Hepatocyte (in vitro differentiated cells): ENCODE results near the gene MVB12B. TPM values are rescaled to one million over a fixed set of nuclear protein-coding genes. Genes with fewer than 3 reads are reported as not detected.

Experiments used
- DNase-seq: peaks from one replicate; pipeline ENCODE4 v3.0.0-alpha.2; 2016; ENCODE audit warnings: low spot score
- H2AFZ ChIP-seq: fragments of 200-600 bp; sonication (generic); 2 replicates; pipeline ENCODE4 v1.6.0; 2016; ENCODE audit warnings: antibody characterized with exemption, mild to moderate bottlenecking
- H3K27ac ChIP-seq: fragments of 200-600 bp; sonication (generic); 2 replicates; pipeline ENCODE4 v1.5.1; 2016; ENCODE audit warnings: mild to moderate bottlenecking
- H3K27me3 ChIP-seq: fragments of 200-600 bp; sonication (generic); 2 replicates; pipeline ENCODE4 v1.6.1; 2016
- H3K36me3 ChIP-seq: fragments of 200-600 bp; sonication (generic); replicated peaks from 2 replicates; pipeline ENCODE4 v1.5.1; 2016; ENCODE audit warnings: low read depth; ENCODE audit not compliant: insufficient read depth
- H3K4me1 ChIP-seq: fragments of 200-600 bp; sonication (generic); 2 replicates; pipeline ENCODE4 v1.5.1; 2016; ENCODE audit warnings: mild to moderate bottlenecking, moderate library complexity; ENCODE audit not compliant: insufficient read depth
- H3K4me2 ChIP-seq: fragments of 200-600 bp; sonication (generic); 2 replicates; pipeline ENCODE4 v1.6.0; 2016
- H3K4me3 ChIP-seq: fragments of 200-600 bp; sonication (generic); 2 replicates; pipeline ENCODE4 v1.5.1; 2016; ENCODE audit warnings: mild to moderate bottlenecking
- H3K79me2 ChIP-seq: fragments of 200-600 bp; sonication (generic); 2 replicates; pipeline ENCODE4 v1.6.0; 2017; ENCODE audit warnings: mild to moderate bottlenecking
- H3K9me2 ChIP-seq: fragments of 200-600 bp; sonication (generic); replicated peaks from 2 replicates; pipeline ENCODE4 v1.6.0; 2017; ENCODE audit warnings: mild to moderate bottlenecking; ENCODE audit not compliant: insufficient read depth
- H3K9me3 ChIP-seq: fragments of 200-600 bp; sonication (generic); 2 replicates; pipeline ENCODE4 v1.5.1; 2016; ENCODE audit warnings: low read depth, mild to moderate bottlenecking
- H4K20me1 ChIP-seq: fragments of 200-600 bp; sonication (generic); 2 replicates; pipeline ENCODE4 v1.6.0; 2016; ENCODE audit warnings: mild to moderate bottlenecking; ENCODE audit not compliant: insufficient read depth, poor library complexity, severe bottlenecking
- EZH2 ChIP-seq: fragments of 200-600 bp; sonication (generic); IDR thresholded peaks from 2 replicates; pipeline ENCODE4 v1.6.1; 2016; ENCODE audit warnings: antibody characterized with exemption, mild to moderate bottlenecking, borderline replicate concordance
- EZH2phosphoT487 ChIP-seq: fragments of 200-600 bp; sonication (generic); IDR thresholded peaks from one replicate; pipeline ENCODE4 v1.6.1; 2018; ENCODE audit warnings: antibody characterized with exemption, mild to moderate bottlenecking, low read depth, moderate library complexity; ENCODE audit not compliant: unreplicated experiment, severe bottlenecking
- WGBS: methylation state at CpG from one replicate; pipeline ENCODE4 v1.1.6; 2016; ENCODE audit warnings: low lambda C conversion rate; ENCODE audit errors: missing lambda C conversion rate; 5-methylcytosine and 5-hydroxymethylcytosine counted together
- polyA plus RNA-seq: library from polyadenylated mRNA; unstranded; fragments of >200 nt; fragmentation: Nextera tagmentation; extraction: Ambion mirVana; gene quantifications from 2 replicates; pipeline ENCODE4 v1.2.1, GENCODE V29; 2016
- total RNA-seq: library from RNA; depleted of rRNA; stranded (reverse); fragments of >200 nt; gene quantifications from 2 replicates; pipeline ENCODE4 v1.2.3, GENCODE V29; 2014
- TF ChIP-seq, protein P1 (sequence below): fragments of 200-600 bp; sonication (generic); IDR thresholded peaks from 2 replicates; pipeline ENCODE4 v1.5.1; 2016; ENCODE audit warnings: antibody characterized with exemption, mild to moderate bottlenecking; ENCODE audit not compliant: poor library complexity

The MVB12B gene
- total and polyA plus RNA-seq, 2 experiments from 2014 or later: 11.8 to 12.1 TPM

DNA sequence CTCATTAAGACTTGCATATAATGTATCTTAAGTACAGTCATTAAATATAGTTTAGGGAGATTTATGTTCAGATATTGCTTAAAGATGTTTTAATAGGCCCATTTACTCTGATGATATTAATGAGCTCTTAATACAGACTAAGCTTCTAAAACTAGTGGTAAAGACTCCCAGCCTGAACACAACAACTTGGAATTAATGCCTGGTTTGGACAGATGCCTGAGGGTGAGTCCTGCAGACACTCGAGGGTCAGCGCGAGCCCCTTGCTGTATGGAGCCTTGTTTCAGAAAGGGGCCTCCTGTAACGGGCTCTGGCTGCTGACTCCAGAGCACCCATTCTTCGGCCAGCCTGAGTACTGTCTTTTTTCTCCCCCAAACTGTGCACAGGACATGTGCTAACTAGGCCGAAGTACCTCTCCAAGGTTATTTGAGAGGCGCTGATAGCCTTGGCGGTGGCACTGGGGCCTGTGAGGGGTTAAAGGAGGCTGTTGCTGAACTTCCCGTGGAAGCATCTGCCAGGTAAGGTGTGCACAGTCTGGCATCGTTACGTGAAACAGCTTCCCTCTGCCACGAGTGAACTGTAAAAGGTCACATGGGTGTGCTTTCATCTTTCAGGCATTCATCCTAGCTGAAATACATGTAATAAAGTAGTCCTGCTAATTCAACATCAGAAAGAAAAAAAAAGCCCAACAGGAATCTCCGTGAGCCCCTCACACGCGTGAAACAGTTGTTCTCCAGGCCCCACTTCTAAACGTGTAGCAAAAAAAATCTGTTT, 113.4 kb downstream of the MVB12B start:
- peaks cover 5% of the 10 kb centered on the region for H3K4me1 ChIP-seq
- H3K27me3 ChIP-seq: no peaks in the 10 kb centered on the region
- 80% methylated on average over 16 of the region's 16 CpGs for WGBS
- H3K9me2 ChIP-seq: no peaks in the 10 kb centered on the region
- no peak overlapping the region for H2AFZ ChIP-seq
- TF ChIP-seq, protein P1, sequence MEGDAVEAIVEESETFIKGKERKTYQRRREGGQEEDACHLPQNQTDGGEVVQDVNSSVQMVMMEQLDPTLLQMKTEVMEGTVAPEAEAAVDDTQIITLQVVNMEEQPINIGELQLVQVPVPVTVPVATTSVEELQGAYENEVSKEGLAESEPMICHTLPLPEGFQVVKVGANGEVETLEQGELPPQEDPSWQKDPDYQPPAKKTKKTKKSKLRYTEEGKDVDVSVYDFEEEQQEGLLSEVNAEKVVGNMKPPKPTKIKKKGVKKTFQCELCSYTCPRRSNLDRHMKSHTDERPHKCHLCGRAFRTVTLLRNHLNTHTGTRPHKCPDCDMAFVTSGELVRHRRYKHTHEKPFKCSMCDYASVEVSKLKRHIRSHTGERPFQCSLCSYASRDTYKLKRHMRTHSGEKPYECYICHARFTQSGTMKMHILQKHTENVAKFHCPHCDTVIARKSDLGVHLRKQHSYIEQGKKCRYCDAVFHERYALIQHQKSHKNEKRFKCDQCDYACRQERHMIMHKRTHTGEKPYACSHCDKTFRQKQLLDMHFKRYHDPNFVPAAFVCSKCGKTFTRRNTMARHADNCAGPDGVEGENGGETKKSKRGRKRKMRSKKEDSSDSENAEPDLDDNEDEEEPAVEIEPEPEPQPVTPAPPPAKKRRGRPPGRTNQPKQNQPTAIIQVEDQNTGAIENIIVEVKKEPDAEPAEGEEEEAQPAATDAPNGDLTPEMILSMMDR: no peak
- TF ChIP-seq EZH2phosphoT487 (no peak), EZH2 (no peak)
- H4K20me1 ChIP-seq: no peaks in the 10 kb centered on the region
- no peaks in the 10 kb centered on the region for H3K9me3 ChIP-seq
- no peak overlapping the region for H3K4me3 ChIP-seq
- H3K79me2 ChIP-seq: no peaks in the 10 kb centered on the region
- H3K4me2 ChIP-seq: no peak overlapping the region
- no peaks in the 10 kb centered on the region for H3K36me3 ChIP-seq
- DNase-seq: no peak
- no peak overlapping the region for H3K27ac ChIP-seq

DNA sequence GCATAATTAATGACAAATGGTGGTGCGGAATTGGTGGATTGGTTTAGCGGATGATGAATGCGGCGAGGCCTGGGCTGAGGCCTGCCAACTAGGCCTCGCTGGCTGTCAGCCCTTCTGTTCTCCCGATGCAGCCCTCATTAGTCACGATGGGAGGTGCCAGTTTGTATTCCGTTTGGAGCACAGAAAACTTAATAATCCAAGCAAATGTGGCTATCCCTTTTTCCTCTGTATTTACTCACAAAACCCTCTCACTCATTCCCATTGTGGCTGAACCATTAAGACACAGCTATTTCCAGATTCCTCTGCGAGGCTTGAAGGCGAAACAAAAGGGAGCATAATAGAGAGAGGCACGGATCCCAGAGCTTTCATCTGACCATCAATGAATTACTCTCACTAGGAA, 114.3 kb downstream of the MVB12B start:
- TF ChIP-seq EZH2phosphoT487 (no peak), EZH2 (no peak)
- TF ChIP-seq, protein P1: no peak

DNA sequence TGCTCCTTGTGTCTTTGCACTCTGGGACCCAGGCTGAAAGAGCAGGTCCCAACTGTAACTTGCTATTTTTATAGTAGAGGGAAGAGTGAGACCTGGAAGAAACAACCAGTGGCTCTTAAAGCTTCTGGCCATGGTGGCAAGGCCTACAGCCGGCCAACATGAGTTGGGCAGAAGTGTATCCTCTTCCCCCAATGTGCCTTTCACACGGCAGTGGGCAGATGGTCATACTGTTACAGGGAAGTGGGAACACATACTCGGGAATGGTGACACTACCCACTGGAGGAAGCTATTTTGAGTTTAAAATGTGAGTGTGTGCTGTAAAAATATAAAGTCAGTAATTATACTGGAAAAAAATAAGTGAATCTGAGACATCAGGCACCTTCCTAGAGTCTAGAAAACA, 116.0 kb downstream of the MVB12B start:
- Histone ChIP-seq H3K27ac (no peak overlapping the region), H3K4me2 (no peak overlapping the region), H3K27me3 (no peaks in the 10 kb centered on the region), H3K9me2 (no peaks in the 10 kb centered on the region), H3K36me3 (no peaks in the 10 kb centered on the region), H2AFZ (no peak overlapping the region), H3K79me2 (no peaks in the 10 kb centered on the region), H4K20me1 (no peaks in the 10 kb centered on the region), H3K4me1 (peaks cover 5% of the 10 kb centered on the region), H3K9me3 (no peaks in the 10 kb centered on the region), H3K4me3 (no peak overlapping the region)
- 95% methylated on average over 3 of the region's 3 CpGs for WGBS
- DNase-seq: no peak
- TF ChIP-seq EZH2: no peak

More for the DNA sequence above, 114.3 kb downstream of the MVB12B start:
- Histone ChIP-seq H3K4me3 (no peak overlapping the region), H3K27ac (no peak overlapping the region), H3K9me2 (no peaks in the 10 kb centered on the region), H3K27me3 (no peaks in the 10 kb centered on the region), H2AFZ (no peak overlapping the region), H3K4me2 (no peak overlapping the region), H3K9me3 (no peaks in the 10 kb centered on the region), H3K79me2 (no peaks in the 10 kb centered on the region), H4K20me1 (no peaks in the 10 kb centered on the region), H3K4me1 (peaks cover 5% of the 10 kb centered on the region), H3K36me3 (no peaks in the 10 kb centered on the region)
- WGBS: 91% methylated on average over 11 of the region's 11 CpGs
- no peak for DNase-seq

DNA sequence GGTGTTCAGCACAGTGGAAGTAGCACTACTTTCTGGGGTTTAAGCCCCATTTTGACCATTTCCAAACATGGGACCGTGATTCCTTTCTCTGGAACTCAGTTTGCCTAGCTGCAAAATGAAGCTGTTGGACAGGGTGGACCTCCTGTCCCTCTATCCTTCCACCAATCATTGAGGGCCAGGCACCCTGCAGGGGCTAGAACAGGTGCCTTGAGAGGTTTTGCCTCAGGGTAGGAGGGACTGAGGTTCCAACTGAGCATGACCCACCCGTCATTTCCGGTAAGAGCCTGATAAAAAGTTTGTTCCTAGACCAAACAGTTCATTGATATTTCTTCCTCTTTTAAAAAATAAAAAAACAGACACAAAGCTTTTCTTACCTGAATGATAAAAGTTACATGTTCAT, 116.5 kb downstream of the MVB12B start:
- no peaks in the 10 kb centered on the region for H3K27me3 ChIP-seq
- 80% methylated on average over 3 of the region's 3 CpGs for WGBS
- H4K20me1 ChIP-seq: no peaks in the 10 kb centered on the region

More for the DNA sequence above, 116.5 kb downstream of the MVB12B start:
- TF ChIP-seq EZH2: no peak
- TF ChIP-seq, protein P1: no peak
- TF ChIP-seq EZH2phosphoT487: no peak
- H3K79me2 ChIP-seq: no peaks in the 10 kb centered on the region
- H3K4me2 ChIP-seq: no peak overlapping the region
- no peak overlapping the region for H2AFZ ChIP-seq
- DNase-seq: no peak
- H3K36me3 ChIP-seq: no peaks in the 10 kb centered on the region
- H3K9me2 ChIP-seq: no peaks in the 10 kb centered on the region
- peaks cover 5% of the 10 kb centered on the region for H3K4me1 ChIP-seq
- no peak overlapping the region for H3K4me3 ChIP-seq
- no peak overlapping the region for H3K27ac ChIP-seq
- H3K9me3 ChIP-seq: no peaks in the 10 kb centered on the region
